NCI-H2227 (cell line): ENCODE data around the gene FILIP1.
A peak's percentile ranks its signal among the peaks of the same experiment; 100 is the strongest.

Experiments
- DNase-seq: peaks from one replicate; lab custom pipeline; 2025; ENCODE audit not compliant: unreplicated experiment; lab: John Stamatoyannopoulos, UW

Gene FILIP1

GRCh38 chr6:75299801-75300530, 193.6 kb downstream of the FILIP1 start:
- no peak for DNase-seq

- DNase-seq, result peak; percentile 53
Measured at GRCh38 chr6:75296811-75297779, 196.5 kb downstream of the FILIP1 start.

- DNase-seq, result no peak
Measured at GRCh38 chr6:75292555-75292954, 201.0 kb downstream of the FILIP1 start.

- no peak for DNase-seq
Measured at GRCh38 chr6:75291744-75292143, 201.9 kb downstream of the FILIP1 start.

GRCh38 chr6:75291331-75291730, 202.3 kb downstream of the FILIP1 start:
- DNase-seq, result no peak

GRCh38 chr6:75290136-75290945, 203.3 kb downstream of the FILIP1 start:
- peak; percentile 61 for DNase-seq

GRCh38 chr6:75288023-75288422, 205.6 kb downstream of the FILIP1 start:
- DNase-seq, result no peak

- no peak for DNase-seq
Measured at GRCh38 chr6:75287424-75287823, 206.2 kb downstream of the FILIP1 start.

GRCh38 chr6:75286955-75287354, 206.6 kb downstream of the FILIP1 start:
- DNase-seq, result no peak

- no peak for DNase-seq
Measured at GRCh38 chr6:75285283-75285639, 208.3 kb downstream of the FILIP1 start.

GRCh38 chr6:75284632-75285282, 208.8 kb downstream of the FILIP1 start, which contains the start of gene TMEM30A:
TSS of gene TMEM30A (minus strand) at chr6:75284792. CDS start at chr6:75284638, 154 bp downstream.
- peak; percentile 95 for DNase-seq

GRCh38 chr6:75283907-75284631, 209.5 kb downstream of the FILIP1 start:
- peak; percentile 39 for DNase-seq

GRCh38 chr6:75282706-75283105, 210.9 kb downstream of the FILIP1 start:
- no peak for DNase-seq

- no peak for DNase-seq
Measured at GRCh38 chr6:75281653-75282052, 211.9 kb downstream of the FILIP1 start.

- no peak for DNase-seq
Measured at GRCh38 chr6:75280131-75280855, 213.3 kb downstream of the FILIP1 start.

- no peak for DNase-seq
Measured at GRCh38 chr6:75279418-75279817, 214.2 kb downstream of the FILIP1 start.

- DNase-seq, result no peak
Measured at GRCh38 chr6:75278474-75279077, 215.0 kb downstream of the FILIP1 start.

GRCh38 chr6:75275067-75275466, 218.5 kb downstream of the FILIP1 start:
- DNase-seq, result no peak

GRCh38 chr6:75273009-75273408, 220.6 kb downstream of the FILIP1 start:
- no peak for DNase-seq
